PC-9 (cell line): ENCODE results near the gene GID8. TPM values are rescaled to one million over a fixed set of nuclear protein-coding genes. Genes with fewer than 3 reads are reported as not detected.
A peak's percentile ranks its signal among the peaks of the same experiment; 100 is the strongest.

Source experiments
- BruUV-seq: library from RNA; stranded (reverse); fragments of 400-500 nt; replicated peaks from 2 replicates; lab custom pipeline; 2021; lab: Mats Ljungman, UMichigan
- CTCF ChIA-PET: fragments of 300-600 bp; sonication (Branson Sonifier 250); formaldehyde crosslinking; loops from one replicate; lab custom pipeline; 2022; ENCODE audit warnings: antibody characterized with exemption; lab: Charles Lee
- POLR2A ChIA-PET: fragments of 300-600 bp; sonication (Branson Sonifier 250); formaldehyde crosslinking; loops from one replicate; lab custom pipeline; 2022; ENCODE audit warnings: antibody characterized with exemption; ENCODE audit not compliant: unreplicated experiment; lab: Charles Lee
- DNase-seq, 2 experiments: peaks; one replicate each; pipeline versions ENCODE4 v3.0.0 to v3.0.0-alpha.2; 2015 to 2022; ENCODE audit warnings: mixed read lengths in 1 of 2
- H2AFZ ChIP-seq: fragments of 200-600 bp; sonication (generic); 2 replicates; pipeline ENCODE4 v1.8.1; 2017; ENCODE audit warnings: antibody characterized with exemption
- H3F3A ChIP-seq: fragments of 200-600 bp; sonication (generic); 2 replicates; pipeline ENCODE4 v1.8.1; 2017; ENCODE audit warnings: antibody characterized with exemption, mild to moderate bottlenecking, low read depth; ENCODE audit not compliant: insufficient read depth
- H3K27ac ChIP-seq: fragments of 200-600 bp; sonication (generic); 2 replicates; pipeline ENCODE4 v1.6.1; 2016; ENCODE audit warnings: mixed run types
- H3K27me3 ChIP-seq: fragments of 200-600 bp; sonication (generic); 2 replicates; pipeline ENCODE4 v1.6.1; 2016; ENCODE audit warnings: low read depth, mixed run types; ENCODE audit not compliant: insufficient read depth
- H3K36me3 ChIP-seq: fragments of 200-600 bp; sonication (generic); 2 replicates; pipeline ENCODE4 v1.6.1; 2016; ENCODE audit warnings: low read depth, mixed run types
- H3K4me1 ChIP-seq: fragments of 200-600 bp; sonication (generic); replicated peaks from 2 replicates; pipeline ENCODE4 v1.6.1; 2016; ENCODE audit warnings: mixed run types; ENCODE audit not compliant: insufficient read depth
- H3K4me2 ChIP-seq: fragments of 200-600 bp; sonication (generic); 2 replicates; pipeline ENCODE4 v1.6.1; 2017; ENCODE audit warnings: mixed run types
- H3K4me3 ChIP-seq: fragments of 200-600 bp; sonication (generic); 2 replicates; pipeline ENCODE4 v1.6.1; 2016; ENCODE audit warnings: mixed run types
- H3K79me2 ChIP-seq: fragments of 200-600 bp; sonication (generic); 2 replicates; pipeline ENCODE4 v1.6.1; 2017; ENCODE audit warnings: low read depth, mixed run types
- H3K9me2 ChIP-seq: fragments of 200-600 bp; sonication (generic); 2 replicates; pipeline ENCODE4 v1.8.1; 2017; ENCODE audit warnings: mild to moderate bottlenecking; ENCODE audit not compliant: insufficient read depth
- H3K9me3 ChIP-seq: fragments of 200-600 bp; sonication (generic); 2 replicates; pipeline ENCODE4 v1.8.1; 2016; ENCODE audit warnings: low read depth; ENCODE audit not compliant: insufficient read depth
- H4K20me1 ChIP-seq: fragments of 200-600 bp; sonication (generic); 2 replicates; pipeline ENCODE4 v1.8.1; 2017; ENCODE audit not compliant: insufficient read depth
- EZH2 ChIP-seq: fragments of 200-600 bp; sonication (generic); IDR thresholded peaks from 2 replicates; pipeline ENCODE4 v1.8.0; 2017; ENCODE audit warnings: antibody characterized with exemption, low read depth
- intact Hi-C: fragments of 100-400 bp; cut with micrococcal nuclease; formaldehyde crosslinking; loops from one replicate; pipeline ENCODE4 v1.10.0; 2022; ENCODE audit not compliant: unreplicated experiment
- total RNA-seq: library from RNA; stranded (reverse); gene quantifications from 2 replicates; pipeline ENCODE4 v1.2.3, GENCODE V29; 2021
- TF ChIP-seq, protein P1 (sequence below): fragments of 200-600 bp; sonication (generic); conservative IDR thresholded peaks from 2 replicates; pipeline ENCODE4 v1.6.1; 2017; ENCODE audit warnings: mixed run types, antibody characterized with exemption, mild to moderate bottlenecking, moderate library complexity

GID8 gene
- total RNA-seq, 1 experiment from 2014 or later = 45.7 TPM

DNA sequence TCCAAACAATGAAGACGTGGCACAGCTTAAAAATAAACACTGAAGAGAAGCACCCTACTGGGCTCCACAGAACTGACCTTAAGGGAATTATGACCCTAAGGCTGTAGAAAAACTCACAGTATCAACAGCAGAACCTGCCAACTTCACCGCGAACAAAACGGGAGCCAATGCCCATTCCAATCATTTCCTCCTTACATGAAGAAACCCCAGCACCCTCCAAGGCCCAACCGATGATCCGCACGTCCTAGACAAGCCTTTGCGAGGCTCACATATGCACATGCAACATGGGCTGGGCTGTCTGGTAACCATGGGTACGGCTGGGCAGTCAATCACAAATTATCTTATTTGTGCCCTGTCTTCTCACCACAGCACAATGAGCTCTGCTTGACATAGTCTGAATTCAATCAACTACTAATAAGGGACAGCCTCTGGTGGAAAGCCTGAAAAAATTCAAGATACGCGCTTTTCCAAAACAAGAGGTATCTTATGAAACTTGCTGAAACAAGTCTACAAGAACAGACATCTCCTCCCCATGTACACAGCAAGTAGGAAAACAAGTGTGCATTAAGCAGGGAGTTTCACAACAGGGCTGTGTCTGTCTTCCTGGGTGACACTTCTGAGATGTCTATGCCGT lies 13.4 kb upstream of the GID8 start:
- DNase-seq = peak in 1 of 2 experiments; percentile 45
- Histone ChIP-seq H4K20me1 (peaks cover 58% of the 10 kb centered on the region), H3K79me2 (peaks cover 95% of the 10 kb centered on the region), H3K36me3 (no peaks in the 10 kb centered on the region), H3F3A (peaks cover 30% of the 10 kb centered on the region), H2AFZ (no peak overlapping the region), H3K4me1 (peaks cover 35% of the 10 kb centered on the region), H3K27ac (peak overlapping the region; percentile 81), H3K9me3 (no peaks in the 10 kb centered on the region), H3K27me3 (no peaks in the 10 kb centered on the region), H3K4me2 (peak overlapping the region; percentile 96), H3K4me3 (peak overlapping the region; percentile 75), H3K9me2 (no peaks in the 10 kb centered on the region)
- TF ChIP-seq, protein P1, sequence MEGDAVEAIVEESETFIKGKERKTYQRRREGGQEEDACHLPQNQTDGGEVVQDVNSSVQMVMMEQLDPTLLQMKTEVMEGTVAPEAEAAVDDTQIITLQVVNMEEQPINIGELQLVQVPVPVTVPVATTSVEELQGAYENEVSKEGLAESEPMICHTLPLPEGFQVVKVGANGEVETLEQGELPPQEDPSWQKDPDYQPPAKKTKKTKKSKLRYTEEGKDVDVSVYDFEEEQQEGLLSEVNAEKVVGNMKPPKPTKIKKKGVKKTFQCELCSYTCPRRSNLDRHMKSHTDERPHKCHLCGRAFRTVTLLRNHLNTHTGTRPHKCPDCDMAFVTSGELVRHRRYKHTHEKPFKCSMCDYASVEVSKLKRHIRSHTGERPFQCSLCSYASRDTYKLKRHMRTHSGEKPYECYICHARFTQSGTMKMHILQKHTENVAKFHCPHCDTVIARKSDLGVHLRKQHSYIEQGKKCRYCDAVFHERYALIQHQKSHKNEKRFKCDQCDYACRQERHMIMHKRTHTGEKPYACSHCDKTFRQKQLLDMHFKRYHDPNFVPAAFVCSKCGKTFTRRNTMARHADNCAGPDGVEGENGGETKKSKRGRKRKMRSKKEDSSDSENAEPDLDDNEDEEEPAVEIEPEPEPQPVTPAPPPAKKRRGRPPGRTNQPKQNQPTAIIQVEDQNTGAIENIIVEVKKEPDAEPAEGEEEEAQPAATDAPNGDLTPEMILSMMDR = no peak
- no peak for TF ChIP-seq EZH2
- ChIA-PET CTCF (no interaction called here), POLR2A (interaction anchor here (0.6 to 0.7 kb wide), 2 partner anchors 49 to 612 kb away, joined by 3 read pairs; no protein-coding TSS in a partner anchor)
- BruUV-seq = TSS peak; percentile 32
- intact Hi-C loops = loop anchor here (5.0 kb wide), 1 partner anchor 302 kb away; no protein-coding TSS in a partner anchor

DNA sequence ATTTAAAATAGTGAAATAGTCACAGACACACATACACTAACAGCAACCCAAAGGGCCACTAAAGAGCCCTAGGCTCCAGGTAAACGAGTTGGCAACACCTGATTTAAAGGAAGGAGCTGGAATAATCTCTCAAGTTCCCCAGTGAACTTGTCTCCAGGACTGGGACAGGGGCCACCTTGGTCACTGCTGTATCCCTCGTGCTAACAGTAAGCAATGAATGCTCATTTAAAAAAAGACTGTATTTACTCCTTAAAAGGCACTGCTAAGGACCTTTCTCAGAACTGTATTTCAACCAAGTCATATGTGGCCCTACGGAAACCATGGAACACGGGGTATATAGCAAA lies 12.9 kb upstream of the GID8 start:
- Histone ChIP-seq H3K36me3 (no peaks in the 10 kb centered on the region), H3K27ac (peak overlapping the region; percentile 81), H3K4me3 (peak overlapping the region; percentile 75), H3K9me3 (no peaks in the 10 kb centered on the region), H4K20me1 (peaks cover 57% of the 10 kb centered on the region), H3K9me2 (no peaks in the 10 kb centered on the region), H3K4me1 (peaks cover 35% of the 10 kb centered on the region), H2AFZ (peak overlapping the region; percentile 74; the same call in 1 of the 2 replicates), H3K27me3 (no peaks in the 10 kb centered on the region), H3K79me2 (peaks cover 94% of the 10 kb centered on the region), H3F3A (peaks cover 33% of the 10 kb centered on the region), H3K4me2 (peak overlapping the region; percentile 96)
- TF ChIP-seq EZH2 = no peak
- TF ChIP-seq, protein P1 = no peak
- intact Hi-C loops = loop anchor here (5.0 kb wide), 1 partner anchor 303 kb away; no protein-coding TSS in a partner anchor
- no TSS peak for BruUV-seq
- ChIA-PET CTCF (no interaction called here), POLR2A (interaction anchor here (0.6 kb wide), 1 partner anchor 50 kb away, joined by 3 read pairs; no protein-coding TSS in a partner anchor)
- no peak for DNase-seq

DNA sequence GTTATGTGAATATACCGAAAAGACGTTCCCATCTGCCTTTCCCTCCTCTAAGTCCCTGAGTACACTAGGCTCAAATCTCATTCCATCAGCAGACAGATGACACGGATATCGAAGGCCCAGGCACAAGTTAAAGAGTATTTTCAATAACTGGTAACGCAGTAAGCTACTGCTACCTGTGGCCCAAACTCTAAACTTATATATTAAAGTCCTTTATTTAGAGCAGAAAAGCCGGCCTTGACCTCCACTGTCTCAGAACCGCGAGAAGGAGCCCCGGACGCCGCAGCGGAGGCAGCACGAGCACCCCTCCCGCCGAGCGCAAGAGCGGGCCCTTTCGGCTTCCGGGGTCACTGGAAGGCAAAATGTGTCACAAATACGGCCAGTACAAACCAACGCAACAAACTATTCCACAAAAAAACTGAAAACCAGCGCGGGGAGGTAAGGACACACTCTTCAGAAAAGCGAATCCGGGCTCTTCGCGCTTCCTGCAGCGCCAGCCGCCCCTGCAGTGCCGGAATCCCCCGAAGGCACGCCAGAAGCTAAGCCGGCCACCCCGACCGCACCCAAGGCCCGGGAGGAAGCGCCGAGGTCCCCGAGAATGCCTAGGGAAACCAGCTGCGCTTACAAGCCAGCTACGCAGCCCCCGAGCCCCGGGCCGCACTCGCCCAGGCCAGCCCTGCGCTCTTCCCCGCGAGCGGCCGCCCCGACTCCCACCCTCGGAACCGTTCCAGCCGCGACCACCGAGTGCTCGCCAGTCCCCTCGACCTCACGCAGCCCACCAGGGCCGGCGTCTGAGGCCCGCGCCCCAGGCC lies 12.3 kb upstream of the GID8 start:
- Histone ChIP-seq H3K79me2 (peaks cover 94% of the 10 kb centered on the region), H3K9me2 (no peaks in the 10 kb centered on the region), H4K20me1 (peaks cover 57% of the 10 kb centered on the region), H3K27ac (peak overlapping the region; percentile 81), H3F3A (peaks cover 38% of the 10 kb centered on the region), H3K4me2 (peak overlapping the region; percentile 96), H3K4me3 (peak overlapping the region; percentile 75), H3K9me3 (no peaks in the 10 kb centered on the region), H2AFZ (peak overlapping the region; percentile 74), H3K36me3 (no peaks in the 10 kb centered on the region), H3K27me3 (no peaks in the 10 kb centered on the region), H3K4me1 (peaks cover 35% of the 10 kb centered on the region)
- no peak for TF ChIP-seq EZH2
- TF ChIP-seq, protein P1 = no peak
- ChIA-PET POLR2A (no interaction called here), CTCF (no interaction called here)
- intact Hi-C loops = loop anchor here (1.0 to 5.0 kb wide), 2 partner anchors 12 to 303 kb away; no protein-coding TSS in a partner anchor
- DNase-seq = peak in 1 of 2 experiments; percentile 32
- BruUV-seq = no TSS peak
